ENCODE results near the gene FAM120B.

Gene FAM120B

DNA sequence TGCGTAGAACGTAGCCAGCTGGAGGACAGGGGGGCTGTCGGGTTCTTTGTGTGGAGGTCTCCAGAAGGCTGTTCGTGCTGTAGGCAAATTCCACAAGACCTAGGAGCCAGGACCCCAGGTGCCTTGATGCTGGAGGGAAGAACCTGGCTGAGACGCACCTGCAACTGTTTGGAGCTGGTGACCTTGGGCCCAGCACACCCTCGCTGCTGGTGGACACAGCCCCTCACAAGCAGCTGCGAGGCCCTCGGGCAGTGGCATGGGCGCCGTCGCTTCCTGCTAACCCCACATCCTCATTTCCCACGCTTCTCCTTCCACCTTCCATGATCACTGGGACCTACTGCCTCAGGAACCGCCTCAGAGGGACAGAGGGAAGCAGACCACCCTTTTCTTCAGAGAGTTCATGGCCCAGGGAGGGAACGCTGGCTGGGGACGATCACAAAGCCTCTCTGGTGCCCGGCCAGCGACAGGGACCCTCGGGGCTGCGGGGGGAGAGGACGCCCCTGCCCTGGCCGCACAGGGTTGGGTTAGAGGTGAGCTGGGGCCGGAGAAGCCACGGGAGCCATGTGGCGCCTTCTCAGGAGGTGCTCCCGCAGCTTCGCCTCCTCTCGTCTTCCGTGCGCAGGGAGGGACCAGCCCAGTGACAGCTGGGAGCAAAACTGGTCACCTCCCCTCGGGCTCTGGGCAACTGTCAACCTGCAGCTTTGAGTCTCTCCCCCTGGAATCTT lies 34.1 kb upstream of the FAM120B start:
- no peak for DNase-seq

DNA sequence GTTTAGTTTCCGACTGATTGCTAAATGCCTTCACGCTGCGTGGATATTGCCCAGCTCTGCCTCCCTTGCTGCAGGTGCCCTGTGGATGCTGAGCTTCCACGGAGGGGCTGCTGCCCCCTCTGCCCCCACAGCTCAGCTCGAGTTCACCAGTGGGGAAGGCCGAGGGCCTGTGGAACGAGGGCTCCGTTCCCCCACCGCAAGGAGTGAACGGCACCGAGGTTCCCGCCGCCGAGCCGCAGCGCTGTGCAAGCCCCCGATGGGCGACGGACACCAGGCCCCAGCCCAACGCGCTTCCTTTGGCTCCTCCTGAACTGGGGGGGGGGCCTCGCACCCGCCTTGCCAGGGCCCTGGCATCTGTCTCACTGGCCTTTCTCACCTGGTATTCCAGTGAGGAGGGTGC lies 33.4 kb upstream of the FAM120B start:
- DNase-seq = no peak

DNA sequence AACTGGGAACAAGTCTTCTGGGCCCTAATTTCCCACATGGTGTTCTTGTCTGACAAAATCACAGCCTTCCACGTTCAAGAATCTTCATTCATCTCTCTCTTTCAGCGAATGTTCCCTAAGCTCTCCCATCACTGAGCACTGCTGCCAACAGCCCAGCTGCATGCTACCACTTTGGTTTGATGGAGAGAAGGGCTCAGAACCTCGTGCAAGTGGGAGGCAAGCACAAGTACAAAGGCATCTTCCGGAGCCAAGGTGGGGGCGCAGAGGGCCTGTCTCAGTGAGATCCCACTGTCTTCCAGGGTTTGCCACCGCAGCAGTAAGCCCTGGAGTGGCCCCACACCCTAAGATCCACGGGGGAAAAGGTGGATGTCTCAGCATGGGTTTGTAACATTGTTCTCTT lies 32.9 kb upstream of the FAM120B start:
- no peak for DNase-seq

DNA sequence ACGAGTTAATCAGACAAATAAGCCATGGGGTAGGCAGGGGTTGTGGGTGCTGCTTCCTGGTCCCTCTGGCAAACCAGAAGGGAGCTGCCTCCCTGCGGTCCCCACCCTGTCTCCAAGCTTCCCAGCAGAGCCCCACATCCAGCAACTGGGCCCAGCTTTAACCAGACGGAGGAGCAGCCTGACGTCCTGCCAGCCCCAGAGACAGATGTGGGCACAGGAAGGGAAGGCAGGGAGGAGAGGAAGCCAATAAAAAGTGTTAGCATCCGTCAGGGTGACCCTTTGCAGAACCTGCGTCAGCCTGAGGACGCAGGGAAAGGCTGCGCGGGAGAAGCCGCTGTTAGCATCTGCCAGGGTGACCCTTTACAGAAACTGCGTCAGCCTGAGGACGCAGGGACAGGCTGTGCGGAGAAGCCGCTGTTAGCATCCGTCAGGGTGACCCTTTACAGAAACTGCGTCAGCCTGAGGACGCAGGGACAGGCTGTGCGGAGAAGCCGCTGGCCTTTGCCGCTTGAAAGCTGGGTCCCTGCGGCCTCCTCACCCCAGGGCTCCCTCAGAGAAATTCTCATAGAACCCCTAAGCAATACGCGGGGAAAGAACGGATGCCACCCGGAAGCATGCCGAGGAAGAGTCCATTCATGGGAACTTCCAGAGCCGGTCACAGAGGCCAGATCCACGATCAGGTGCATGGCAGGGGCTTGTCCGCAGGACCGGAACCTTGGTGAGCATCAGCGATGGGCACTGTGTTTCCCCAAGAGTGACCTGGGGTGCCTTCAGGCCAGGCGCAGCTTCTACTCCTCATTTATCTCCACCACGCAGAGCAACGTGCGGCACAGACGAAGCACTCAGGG lies 31.6 kb upstream of the FAM120B start:
- no peak for DNase-seq

DNA sequence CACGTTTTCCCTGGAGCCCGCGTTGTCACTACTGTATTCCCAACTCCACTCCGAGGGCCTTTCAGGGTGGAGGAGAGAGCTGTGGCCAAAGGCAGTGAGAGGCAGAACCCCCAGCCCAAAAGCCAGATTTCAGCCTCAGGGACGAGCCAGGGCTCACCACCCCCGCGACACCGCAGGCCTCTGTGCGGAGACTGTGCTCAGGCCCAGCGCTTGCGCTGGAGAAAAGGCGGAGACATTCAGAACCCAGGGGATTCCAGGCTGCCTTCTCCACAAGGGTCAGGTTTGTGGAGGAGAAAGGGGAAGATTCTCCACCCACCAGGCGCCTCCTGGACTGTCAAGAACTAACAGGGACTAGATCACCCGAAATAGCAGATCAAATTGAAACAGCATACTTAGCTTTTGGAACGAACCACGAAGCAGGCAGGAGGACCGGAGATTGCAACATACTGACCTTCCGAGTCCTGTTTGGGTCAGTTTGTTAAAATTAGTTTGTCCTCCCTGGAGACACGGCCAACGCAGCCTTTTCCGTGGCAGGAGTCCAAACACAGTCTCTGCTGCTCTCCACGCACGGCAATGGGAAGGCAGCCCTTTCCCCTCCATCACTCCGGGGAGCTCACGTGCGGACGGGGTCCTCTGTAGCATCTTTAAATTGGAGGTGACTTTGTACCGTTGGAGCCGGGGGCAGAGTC lies 30.0 kb upstream of the FAM120B start:
- DNase-seq = no peak

DNA sequence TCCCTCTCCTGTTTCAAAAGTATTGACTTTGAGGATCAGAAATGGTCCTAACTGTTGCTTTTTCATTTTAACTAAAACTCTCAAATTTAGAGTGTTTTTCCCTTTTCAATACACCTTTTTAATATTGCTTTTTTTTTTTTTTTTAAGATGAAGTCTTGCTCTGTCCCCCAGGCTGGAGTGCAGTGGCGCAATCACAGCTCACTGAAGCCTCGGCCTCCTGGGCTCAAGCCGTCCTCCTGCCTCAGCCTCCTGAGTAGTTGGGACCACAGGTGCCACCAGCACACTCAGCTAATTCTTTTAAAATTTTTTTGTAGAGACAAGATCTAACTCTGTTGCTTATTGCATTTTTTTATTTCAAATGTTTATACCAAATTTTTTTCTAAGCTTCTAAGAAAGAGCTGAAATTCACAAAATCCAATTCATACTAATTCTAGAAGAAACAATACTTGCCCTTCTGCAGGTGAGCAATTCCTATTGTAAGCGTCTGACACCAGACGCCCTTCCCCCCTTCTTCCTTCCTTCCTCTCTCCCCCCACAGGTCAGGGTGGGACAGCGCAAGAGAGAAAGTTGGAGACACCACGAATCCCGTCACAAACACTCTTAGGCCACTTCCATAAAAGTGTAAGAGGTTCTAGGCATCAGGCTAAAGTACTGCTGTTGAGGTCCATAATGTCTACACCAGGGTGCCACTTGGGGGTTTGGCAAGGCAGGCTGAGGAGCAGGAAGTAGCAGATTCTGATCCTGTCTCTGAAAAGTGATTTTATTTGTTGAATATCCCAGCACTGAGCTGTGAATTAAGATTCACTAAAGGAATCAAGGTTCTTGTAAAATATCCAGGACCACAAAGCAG lies 28.4 kb upstream of the FAM120B start:
- DNase-seq = no peak

DNA sequence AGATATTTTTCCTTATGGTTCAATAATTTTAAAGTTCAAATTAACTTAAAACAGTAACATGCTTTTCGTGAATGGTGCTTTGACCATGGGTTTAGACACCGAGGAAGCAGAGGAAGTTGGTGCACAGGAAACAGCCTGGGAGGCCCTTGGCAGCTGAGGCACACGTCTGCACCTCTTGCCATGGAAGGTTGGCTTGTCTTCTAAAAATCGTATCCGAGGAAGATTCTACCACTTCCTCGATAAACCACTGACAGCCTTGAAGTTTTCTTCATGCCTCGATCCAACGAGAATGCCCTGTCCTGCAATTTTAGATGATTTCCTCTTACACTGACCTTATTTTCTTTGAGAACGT lies 27.8 kb upstream of the FAM120B start:
- DNase-seq = peak; percentile 31

DNA sequence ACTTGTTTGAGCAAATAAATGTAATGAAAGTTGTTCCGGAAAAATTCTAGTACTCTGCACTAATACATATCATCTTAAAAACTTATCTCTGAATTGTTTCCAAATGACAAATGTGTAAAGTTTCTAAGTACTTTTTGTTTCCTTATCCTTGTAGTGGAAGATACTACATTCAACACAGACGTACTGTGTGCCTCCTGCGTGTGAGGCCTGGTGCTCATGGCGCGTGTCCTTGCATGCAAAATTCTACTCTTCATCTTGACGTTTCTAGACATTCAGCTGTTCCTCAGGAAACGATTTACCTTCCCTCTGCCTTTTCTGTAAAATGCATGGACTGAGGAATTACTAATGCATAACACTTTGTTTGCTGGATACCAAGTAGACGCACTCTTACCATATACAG lies 27.1 kb upstream of the FAM120B start:
- no peak for DNase-seq

DNA sequence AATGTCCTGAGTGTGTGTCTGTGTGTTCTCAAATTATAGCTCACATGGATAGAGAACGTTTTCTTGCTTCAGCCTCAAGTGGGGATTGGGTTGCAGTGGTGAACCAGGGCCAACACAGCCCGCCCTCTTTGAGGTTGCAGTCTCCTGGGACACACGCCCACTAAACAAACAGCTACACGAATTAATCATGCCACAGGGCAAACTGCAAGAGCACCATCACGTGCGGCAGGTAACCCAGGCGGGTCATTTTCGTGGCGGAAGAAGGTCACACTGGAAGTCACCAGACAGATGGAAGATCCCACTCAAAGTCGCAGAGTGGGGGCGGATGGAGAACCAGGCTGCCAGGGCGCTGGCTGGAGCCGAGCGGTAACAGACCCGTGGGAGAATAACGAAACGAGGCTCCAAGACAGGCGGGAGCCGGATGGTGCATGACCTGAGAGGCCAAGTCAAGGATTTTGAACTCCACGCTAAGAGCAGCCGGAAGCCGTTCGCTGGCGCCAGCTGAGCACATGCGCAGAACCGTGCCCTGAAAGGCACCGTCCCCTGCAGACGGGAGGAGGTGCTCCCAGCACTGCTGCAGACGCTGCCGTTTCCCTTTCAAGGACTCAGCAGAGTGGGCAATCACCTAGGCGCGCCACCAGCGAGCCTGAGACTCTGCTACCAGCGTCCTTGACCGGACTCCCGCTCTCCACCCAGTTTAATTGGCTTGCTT lies 26.4 kb upstream of the FAM120B start:
- no peak for DNase-seq

DNA sequence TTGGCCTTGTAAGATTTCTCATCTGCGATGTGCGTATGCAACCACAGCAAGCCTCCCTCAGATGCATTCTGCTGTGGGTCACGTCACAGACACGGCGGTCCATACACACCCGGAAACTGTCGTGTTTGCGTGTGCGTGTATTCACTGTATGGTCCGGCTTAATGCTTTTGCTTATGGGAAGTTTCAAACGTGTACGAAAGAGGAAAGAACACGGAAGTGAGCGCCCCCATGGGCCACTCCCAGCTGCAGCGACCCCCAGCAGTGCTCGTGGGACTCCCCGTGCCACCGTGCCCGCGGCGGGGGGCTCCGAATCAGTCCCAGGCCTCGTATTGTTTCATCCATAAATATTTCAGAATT lies 25.9 kb upstream of the FAM120B start:
- DNase-seq = no peak

DNA sequence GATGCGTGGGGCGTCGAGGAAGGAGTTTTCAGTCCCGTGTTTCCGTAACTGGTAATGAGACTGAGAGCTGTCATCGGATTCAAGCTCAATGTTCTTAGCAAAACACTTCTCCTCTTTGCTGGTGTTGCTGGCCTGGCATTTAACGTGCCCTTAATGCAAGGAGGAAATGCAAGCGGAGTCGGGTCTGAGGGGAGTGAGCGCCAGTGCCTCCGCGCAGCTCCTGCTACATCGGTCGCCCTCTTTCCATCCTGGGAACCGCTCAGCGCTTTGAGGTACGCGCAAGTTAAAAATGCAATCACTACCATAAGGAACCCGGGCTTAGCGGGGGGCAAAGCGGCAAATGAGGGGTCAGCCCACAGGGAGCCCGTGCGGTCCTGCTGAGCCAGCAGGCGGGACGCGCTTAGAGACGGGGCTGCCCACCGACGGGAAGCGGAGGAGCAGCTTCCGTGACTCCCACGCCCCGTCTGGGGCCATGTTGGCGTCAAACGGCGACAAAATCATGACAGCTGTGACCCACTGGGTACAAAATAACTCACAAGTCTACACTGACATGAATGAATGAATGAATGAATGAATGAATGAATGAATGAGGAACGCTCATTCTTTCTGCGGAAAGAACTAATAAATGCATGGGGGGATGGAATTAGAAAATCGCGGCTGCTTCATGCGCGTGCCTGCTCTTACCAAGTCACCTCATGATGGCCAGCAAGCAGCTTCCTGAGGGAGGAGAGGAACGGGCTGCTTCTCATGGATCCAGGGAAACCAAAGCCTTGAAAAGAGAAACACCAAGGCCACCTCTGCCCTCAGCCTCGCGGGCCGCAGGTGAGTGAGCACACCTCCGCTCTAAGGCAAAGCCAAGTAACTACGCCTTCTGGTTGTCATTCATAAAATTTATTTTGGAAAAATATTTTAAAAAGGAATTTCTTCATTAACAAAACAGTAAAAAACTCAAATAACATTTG lies 24.9 kb upstream of the FAM120B start:
- DNase-seq = no peak

DNA sequence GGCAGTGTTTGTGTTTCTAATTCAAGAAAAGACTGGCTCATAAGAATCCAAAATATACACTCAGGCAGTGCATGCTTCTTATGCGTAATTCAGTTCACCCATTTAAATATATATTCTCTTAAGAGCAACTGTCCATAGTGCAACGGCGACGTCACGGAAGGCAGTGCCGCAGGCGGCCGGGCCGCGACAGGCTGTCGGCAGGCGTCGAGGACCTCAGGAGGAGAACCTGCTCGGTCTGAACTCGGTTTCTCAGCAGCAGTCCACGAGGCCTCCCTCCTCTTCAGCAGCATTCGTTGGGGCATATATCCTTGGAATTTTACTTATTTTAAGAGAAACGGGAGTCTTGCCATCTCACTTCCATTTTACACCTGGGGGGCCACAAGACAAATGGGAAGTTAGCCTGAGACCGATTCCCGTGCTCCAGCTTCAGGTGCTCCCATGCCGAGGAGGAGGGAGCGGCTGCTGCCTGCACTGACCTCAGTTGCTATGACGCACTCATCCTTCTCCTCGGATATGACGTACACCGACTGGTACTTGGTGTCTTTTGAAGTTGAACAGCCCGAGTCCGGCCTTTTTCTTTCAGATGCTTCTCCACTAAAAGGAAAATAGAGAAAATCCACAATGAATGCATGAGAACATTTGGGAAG lies 23.9 kb upstream of the FAM120B start:
- no peak for DNase-seq

DNA sequence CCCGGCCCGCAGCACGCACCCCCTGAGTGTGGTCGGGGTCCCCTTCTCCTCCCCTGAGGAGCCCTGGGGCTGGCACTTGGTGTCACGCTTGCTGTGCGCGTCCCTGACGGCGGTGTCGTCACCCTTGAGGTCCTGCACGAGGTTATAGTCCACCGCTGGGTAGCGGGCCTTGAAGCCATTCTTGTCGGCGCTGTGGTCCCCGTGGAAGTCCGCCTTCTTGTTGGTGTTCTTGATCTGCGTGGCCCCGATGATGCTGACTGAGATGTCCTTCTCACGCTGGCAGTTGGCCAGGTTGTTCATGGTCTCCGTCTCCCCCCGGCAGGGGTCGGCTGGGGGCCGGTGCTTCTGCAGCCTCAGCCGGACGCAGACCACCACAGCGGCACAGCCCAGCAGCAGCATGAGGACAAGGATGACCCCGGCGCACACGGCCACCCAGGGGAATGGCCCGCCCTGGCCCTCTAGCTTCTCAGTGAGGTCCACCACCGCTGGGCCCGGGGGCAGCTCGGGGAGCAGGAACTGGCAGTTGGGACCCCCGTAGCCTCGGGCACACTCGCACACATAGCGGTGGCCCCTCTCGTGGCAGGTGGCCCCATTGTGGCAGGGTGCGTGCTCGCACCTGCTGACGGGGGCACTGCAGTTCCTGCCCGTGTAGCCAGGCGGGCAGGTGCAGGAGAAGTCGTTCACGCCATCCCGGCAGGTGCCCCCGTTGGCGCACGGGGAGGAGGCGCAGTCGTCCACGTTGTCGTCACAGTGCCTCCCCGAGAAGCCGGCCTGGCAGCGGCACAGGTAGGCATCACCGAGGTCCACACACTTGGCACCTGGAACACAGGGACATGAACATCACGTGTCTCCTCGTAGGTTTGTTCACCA lies 23.1 kb upstream of the FAM120B start:
- DNase-seq = no peak

DNA sequence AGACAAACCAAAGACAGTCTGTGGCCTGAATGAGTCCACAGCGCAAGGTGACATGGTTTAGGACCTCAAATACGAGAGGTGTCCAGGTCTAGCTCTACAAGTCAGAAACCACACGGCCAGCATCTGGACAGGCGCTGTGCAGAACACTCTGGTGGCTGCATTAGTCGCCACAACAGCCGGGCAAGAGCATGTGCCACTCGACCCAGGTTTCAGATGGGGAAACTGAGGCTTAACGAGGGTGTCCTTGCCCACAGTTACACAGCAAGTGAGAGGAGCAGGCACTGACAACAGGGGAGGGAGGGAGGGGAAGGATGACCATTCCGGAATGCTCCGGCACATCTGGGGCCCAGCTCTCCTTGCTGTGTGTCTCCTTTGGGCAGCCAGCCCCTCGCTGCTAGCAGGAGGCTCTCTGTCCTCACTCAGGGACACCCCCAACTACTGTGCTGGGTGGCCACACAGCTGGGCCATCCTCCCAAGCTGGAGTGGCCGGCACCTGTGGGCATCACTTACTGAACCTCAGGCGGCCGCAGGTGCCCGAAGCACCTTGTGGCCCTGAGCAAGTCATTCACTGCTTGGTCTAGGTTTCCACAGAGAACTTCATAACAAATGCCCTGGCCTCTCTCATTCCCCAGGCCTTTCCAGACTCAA lies 22.3 kb upstream of the FAM120B start:
- no peak for DNase-seq

DNA sequence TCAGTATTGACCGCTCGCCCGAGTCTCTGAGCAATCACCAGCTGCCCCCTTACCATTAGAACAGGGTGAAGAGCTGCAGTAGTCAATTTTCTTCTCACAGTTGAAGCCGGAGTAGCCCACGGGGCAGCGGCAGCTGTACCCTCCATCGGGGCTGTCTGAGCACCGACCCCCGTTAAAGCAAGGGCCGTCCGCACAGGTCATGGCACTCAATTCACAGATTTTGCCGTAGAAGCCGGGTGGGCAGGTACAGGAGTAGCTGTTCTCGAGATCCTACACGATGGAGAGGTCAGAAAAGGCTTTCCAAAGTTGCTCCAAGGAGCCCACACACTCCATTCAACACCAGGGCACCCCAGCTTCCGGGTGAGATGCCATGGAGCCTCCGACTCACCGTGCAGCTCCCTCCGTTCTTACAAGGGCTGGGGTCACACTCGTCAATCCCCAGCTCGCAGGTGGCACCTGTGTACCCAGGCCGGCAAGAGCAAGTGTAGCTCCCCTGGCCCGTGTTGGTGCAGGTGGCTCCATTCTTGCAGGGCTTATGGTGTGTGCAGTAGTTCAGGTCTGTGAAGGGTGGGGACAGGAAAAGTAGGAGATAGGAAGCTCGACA lies 21.6 kb upstream of the FAM120B start:
- DNase-seq = no peak

DNA sequence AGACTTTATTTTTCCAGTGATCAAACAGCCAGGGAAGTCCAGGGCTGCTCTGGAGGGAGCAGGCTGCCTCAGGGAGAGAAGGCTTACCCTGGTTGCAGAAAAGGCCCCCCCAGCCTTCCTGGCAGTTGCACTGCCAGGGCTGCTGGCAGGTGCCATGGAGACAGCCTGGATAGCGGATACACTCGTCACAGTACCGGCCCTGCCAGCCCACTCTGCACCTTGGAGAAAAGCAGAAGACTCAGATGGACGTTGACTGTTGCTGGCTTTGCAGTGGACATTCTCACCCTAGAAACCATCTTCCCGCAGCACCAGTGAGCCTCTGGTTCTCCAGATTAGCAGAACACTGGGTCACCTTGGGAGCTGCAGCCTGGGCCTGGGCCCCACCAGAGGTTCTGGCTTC lies 21.1 kb upstream of the FAM120B start:
- DNase-seq = no peak

DNA sequence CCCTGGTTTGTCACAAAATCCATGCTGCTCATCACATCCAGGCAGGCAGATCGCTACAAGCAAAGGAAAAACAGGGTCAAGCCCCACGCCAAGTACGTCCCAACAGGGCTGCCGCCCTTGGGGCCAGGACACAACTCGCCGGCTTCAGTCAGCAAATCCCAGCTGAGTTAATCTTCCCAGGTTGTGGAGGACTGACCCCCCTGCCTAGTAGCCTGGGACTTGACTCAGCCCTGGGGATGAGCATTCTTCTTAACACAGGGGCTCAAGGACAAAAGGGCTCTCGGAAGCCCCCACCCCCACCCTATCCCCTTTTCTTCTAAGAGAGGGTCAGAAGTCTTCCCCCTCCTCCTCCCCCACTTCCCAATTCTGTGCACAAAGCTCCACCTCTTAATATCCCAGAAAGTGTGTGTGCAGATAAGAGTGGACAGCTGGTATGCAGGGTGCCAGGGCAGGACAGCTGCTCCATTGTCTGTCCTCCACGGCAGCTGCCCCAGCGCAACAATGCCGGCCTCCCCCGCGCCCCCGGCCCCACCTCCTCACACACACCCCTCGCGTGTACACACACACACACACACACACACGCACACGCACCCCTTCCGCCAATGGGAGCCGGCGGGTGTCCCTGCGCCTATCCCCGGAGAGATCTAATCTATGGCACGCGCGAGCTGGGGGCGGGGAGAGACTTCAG lies 20.2 kb upstream of the FAM120B start:
- no peak for DNase-seq

DNA sequence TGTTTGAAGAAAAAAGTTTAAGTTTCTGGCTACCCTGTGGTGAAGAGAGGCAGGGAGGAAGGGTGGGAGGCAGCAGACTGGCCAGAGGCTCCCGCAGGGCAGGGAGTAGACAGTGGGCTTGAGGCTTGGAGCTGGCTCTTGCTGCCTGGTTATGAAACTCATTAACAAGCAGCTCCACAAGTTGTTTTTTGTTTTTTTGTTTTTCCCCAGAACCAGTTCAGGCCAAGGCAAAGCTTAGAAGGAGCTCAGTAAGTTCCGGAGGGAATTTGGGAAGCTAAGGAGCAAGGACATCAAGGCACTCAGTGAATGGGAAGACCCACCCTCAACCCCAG lies 19.7 kb upstream of the FAM120B start:
- DNase-seq = no peak

All from KG1 (cell line).